ENCODE data around the gene GNPTG.
"Not testable (repeated sequence)": the region's sequence is repeated elsewhere in the genome, so short reads cannot be mapped to it uniquely, and the experiment has no call there.

Gene GNPTG

DNA sequence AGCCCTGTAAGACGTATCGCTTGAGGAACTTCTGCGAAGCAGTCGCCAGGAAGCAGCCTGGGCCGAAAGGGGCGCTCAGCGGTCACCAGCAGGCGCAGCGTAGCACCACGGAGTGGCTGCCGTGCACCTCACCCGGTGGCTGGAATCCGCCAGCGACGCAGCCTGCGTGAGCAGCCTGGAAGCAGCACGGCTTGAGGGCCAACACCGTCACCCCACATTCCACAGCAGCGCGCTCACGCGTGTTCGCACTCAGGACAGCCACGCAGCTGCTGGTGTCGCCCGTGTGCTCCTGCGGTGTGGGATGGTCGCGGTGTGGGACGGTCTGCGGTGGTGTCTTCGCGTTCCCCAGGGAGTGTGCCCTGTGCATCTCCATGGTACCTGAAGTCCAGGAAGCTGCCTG lies 32.7 kb upstream of the GNPTG start:
- DNase-seq (ENCODE audit: low spot score): no peak

DNA sequence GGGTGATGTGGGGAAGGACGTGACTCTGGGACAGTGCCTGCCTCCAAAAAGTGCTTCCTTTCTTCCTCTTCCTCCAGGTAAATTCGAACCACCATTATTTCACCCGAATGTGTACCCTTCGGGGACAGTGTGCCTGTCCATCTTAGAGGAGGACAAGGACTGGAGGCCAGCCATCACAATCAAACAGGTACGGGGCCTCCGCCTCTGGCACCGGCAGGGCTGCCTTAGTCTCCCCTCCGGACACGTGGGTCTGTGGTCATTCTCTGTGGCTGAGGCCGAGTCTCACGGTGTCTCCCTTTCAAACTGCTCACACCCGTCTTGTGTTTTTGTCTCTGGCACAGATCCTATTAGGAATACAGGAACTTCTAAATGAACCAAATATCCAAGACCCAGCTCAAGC lies 31.6 kb upstream of the GNPTG start:
- DNase-seq (ENCODE audit: low spot score): no peak

DNA sequence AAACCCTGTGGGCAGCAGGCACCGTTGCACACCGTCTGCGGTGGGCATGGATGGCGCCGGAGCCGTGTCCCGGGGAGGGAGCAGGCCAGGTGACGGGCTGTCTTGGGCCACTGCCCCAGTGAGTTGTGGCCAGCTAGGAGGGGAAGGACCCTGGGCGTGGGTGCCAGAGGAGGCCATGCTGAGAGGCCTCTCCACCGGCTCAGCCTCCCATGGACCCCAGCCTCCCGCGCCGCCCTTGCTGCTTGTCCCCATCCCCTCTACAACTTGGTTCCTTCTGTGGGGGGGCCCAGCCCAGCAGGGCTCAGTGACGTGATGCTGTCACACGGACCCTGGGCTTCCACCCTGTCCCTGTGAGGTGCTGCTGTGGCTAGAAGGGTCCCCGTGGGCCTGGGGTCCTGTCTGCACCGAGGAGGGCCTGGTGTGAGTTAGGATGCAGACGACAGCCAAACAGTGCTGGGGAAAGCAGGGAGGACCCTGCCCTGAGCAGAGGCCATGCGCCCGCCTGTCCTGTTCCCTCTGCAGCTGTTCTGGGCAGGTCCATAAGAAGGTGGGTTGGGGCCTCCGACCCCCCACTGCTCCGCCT lies 31.0 kb upstream of the GNPTG start:
- DNase-seq (ENCODE audit: low spot score): no peak

DNA sequence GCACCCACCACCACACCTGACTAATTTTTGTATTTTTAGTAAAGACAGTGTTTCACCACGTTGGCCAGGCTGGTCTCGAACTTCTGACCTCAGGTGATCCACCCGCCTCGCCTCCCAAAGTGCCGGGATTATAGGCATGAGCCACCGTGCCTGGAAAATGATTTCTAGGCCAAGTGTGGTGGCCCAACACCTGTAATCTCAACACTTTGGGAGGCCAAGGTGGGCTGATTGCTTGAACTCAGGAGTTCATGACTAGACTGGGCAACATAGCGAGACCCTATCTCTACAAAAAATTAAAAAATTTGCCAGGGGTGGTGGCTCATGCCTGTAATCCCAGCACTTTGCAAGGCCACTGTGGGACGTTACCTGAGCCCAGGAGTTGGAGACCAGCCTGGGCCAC lies 29.3 kb upstream of the GNPTG start:
- no peak for DNase-seq (ENCODE audit: low spot score)

DNA sequence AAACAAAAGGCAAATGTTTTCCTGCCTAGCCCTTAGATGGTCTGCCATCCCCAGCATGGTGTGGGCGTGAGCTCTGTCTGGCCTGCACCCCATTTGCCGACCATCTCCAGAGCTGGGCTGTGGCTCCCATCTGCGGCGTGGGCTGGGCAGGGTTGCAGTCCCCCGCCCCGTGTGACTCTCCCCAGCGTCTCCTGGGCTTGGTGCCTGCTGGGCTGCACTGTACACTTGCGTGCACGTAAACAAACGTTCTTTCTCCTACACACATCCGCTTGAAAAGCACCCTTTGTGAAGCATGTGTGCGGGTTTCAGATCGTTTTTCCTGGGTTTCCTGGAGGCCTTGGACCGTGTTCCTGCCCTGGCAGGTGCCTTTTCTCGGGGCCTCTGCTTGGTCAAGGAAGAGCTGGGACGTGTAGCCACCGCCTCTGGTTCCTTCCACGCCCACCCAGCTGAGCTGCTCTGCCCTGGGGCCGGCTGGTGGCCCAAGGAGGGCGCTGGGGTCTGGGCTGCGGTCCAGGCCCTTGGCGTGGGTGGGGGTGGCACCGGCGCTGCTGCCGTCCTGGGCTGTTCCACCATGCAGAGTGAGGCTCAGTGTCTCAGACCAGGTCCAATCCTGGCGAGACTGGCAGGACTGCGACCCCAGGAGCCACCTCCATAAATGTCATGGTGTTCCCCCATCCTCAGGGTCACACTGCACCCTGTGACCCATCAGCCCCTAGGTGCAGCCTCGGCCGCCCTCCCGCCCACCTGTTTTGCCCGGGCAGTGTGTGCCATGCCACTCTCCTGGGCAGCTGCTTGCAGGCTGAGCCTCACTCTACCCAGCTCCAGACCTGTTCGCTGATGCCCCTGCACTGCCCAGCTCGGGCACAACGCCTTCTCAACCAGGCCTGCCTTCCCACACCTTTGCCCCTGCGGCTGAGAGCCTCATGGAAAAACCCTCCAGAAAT lies 28.2 kb upstream of the GNPTG start:
- DNase-seq (ENCODE audit: low spot score): no peak

DNA sequence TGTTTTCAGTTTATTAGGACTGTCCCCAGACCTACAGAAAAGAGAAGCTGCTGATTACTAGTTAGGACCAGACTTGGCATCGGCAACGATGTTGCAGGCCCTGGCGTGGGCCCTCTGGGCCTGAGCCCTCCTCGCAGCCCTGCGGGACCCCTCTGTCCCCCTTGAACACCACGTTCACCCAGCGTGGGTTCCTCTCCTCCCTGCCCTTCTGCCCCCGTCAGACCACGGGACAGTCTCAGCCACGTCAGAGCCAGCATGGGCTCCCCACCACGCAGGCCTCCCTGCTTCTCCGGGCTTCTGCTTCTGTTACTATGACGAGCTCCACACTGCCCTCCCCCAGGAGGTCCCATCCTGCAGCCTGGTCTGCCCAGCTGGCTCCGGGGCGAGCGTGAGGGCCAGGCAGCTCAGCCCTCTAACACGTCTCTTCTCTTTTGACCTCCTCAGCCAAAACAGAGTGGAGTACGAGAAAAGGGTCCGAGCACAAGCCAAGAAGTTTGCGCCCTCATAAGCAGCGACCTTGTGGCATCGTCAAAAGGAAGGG lies 27.4 kb upstream of the GNPTG start:
- DNase-seq (ENCODE audit: low spot score): no peak

DNA sequence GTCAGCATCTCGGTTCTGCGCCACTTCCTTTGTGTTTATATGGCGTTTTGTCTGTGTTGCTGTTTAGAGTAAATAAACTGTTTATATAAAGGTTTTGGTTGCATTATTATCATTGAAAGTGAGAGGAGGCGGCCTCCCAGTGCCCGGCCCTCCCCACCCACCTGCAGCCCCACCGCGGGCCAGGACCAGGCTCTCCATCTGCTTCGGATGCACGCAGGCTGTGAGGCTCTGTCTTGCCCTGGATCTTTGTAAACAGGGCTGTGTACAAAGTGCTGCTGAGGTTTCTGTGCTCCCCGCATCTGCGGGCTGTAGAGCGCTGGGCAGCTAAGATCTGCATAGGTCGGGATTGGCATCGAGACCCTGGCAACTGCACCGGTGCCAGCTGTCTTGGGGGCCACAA lies 26.5 kb upstream of the GNPTG start:
- no peak for DNase-seq (ENCODE audit: low spot score)

DNA sequence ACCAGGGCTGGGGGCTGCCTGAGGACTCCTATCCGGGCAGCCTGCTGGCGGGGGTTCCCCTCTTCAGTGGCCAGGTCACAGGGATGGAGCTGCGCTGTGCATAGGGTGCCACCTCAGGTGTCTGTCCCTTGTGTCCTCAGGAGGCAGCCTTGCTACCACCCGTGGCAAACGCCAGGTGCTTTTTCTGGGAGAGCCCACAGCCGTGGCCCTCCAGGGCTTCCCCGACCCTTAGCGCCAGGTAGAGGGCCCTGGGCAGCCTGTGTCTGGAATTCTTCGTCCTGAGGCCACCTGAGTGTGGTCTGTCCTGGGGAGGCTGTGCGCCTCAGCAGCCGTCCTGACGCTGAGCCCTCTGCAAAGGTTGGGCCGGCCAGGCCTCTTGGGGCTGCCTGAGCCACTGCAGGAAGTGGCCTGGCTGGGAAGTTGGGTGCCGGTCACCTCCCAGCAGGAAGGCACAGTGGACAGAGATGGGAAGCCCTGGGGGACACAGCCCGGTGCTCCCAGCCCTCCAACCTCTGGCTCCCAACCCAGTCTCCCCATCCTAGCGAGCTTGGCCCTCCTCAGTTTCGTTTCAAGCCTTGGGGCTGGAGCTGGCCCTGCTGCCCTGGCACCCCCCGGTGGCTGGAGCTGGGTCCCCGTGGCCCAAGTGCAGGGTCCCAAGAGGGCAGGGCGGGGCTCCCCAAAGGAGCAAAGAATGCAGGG lies 25.9 kb upstream of the GNPTG start:
- no peak for DNase-seq (ENCODE audit: low spot score)

DNA sequence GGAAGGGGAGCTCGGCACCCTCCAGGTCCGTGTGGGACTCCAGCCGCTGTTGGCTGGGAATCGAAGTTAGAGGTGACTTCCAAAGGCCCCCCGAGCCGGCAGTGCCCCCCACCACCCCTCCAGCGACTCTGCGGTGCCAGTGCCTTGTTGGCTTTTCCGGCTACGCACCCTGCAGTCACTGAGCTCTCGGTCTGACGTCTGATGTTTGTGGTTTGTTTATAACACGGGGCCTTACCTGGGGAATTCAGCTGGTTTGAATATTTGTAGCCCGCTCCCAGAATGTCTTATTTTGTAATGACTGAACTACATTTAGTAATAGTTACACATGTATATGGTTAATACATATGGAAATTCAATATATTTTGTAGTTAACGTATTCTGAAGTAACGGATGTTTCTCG lies 25.3 kb upstream of the GNPTG start:
- DNase-seq (ENCODE audit: low spot score): no peak

DNA sequence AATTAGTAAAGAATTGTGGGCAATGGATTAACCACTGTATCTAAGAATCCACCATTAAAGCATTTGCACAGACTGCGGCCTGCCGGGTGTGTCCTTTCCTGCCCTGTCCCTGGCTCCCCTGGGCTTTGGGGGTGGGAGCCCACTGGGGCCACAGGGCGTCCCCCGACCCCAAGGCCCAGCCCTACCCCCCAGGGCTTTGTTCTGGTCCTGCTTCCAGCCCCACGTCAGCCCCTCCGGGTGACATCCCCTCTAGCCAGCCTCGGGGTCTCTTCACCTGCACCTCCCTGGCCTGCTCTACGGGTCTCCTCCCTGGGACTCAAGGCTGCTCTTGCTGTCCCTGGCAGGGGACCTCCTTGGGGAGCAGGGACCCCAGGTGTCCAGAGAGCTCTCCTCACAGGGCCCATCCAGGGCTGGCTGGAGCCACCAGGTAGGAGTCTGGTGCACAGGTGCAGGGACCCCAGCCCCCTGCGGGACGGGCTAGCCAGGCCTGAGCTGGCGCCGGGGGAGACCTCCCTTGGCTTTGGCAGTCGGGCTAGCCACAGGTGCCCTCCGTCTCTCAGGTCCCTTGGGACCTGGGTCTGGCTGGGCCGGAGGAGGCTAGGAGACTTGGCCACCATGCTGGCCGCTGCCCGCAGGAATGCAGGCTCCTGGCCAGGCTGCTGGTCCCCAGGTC lies 24.6 kb upstream of the GNPTG start:
- DNase-seq (ENCODE audit: low spot score): no peak

DNA sequence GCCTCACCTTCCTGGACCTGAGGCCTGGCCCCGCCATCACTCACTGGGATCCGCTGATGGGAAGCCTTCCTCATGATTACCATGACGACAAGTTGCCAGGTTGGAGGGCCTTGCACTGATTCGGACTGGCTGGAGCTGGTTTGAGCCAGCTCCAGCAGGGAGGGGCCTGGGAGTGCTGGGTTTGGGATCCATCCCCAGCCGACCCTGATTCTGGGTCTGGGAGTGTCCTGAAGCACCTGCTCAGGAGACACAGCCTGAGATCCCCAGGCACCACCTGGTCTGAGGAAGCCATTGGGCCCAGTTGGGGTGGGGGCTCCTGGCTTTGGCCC lies 24.1 kb upstream of the GNPTG start:
- no peak for DNase-seq (ENCODE audit: low spot score)

DNA sequence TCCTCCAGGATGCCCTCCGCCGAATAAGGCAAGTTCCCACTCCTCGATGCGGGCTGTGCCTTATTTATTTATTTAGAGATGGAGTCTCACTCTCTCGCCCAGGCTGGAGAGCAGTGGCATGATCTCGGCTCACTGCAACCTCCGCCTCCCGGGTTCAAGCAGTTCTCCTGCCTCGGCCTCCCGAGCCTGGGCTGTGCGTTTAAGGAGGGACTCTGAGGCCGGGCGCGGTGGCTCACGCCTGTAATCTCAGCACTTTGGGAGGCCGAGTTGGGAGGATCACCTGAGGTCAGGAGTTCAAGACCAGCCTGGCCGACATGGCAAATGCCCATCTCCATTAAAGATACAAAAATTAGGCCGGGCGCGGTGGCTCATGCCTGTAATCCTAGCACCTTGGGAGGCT lies 23.6 kb upstream of the GNPTG start:
- not testable (repeated sequence) for DNase-seq (ENCODE audit: low spot score)

DNA sequence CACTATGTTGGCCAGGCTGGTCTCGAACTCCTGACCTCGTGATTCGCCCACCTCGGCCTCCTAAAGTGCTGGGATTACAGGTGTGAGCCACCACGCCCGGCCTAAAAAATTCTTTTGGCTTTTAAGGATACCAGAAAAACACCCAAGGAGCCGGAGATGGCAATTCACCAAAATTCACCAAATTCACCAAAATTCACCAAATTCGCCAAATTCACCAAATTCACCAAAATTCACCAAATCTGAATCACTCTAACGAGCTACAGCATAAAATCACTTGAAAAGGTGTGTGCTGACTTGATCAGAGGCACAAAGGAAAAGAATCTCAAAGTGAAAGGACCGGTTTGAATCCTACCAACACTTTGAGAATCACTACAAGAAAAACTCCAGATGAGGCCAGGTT lies 22.8 kb upstream of the GNPTG start:
- DNase-seq (ENCODE audit: low spot score): not testable (repeated sequence)

DNA sequence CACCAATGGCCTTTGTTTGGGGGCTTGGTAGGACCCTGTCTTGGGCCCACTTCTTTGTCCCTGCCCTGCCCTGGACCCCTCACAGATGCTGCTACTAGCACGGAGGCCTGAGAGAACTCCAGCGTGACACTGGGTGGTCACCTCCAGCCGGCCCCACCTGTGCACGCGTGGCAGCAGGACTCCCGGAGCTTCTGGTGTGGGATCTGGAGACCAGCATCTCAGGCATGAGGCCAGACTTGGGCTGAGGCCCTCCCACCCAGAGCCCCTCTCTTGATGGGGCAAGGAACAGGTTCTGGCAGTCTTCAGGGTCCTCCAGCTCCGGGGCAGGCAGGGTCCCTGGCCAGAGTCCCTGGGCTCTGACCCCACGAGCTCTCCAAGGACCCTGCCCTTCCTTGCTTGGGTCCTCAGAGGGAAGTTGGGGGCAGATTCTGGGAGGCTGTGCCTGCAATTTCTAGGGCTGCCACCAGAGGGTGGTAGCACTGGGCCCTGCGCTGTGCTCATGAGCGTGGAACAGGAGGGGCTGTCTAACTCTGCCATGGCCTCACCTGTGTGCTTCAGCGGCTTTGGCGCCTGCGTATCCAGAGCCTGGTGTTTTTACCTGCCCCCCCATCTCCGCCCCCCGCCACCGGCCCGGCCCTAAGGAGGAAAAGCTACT lies 21.3 kb upstream of the GNPTG start:
- no peak for DNase-seq (ENCODE audit: low spot score)

DNA sequence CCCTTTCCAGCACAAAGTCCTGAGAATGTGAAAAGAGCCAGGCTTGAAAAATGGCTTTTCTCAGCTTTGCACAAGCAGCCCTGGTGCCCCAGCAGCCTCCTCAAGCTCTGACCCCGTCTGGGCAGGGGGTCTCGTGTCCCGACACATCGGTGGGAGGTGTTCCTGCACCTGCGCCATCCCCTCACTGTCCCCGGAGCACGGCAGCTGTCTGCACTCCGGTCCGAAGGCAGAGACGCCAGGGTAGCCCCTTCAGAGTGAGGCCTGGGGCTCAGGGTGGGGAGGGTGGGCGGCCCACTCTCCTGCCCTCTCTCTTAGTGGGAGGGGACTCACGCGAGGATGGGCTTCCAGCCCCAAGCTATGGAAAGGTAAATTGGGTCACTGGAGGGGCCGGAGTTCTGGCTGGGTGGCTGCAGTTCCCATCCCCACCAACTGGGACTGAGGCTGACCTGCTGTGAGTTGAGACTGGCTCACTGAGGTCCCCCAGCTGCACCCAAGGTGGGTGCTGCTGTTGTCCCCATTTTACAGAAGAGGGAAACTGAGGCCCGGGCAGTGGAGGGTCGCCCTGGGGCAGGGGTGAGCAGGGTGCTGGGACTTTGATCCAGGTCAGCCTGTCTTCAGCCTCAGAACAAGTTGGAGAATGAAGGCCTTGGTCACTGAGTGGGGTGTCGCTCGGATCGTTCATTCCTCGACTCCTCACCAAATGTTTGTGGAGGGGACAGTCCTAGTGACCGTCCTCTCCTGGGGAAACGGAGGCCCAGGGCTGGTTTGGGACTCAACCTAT lies 20.6 kb upstream of the GNPTG start:
- DNase-seq (ENCODE audit: low spot score): no peak

DNA sequence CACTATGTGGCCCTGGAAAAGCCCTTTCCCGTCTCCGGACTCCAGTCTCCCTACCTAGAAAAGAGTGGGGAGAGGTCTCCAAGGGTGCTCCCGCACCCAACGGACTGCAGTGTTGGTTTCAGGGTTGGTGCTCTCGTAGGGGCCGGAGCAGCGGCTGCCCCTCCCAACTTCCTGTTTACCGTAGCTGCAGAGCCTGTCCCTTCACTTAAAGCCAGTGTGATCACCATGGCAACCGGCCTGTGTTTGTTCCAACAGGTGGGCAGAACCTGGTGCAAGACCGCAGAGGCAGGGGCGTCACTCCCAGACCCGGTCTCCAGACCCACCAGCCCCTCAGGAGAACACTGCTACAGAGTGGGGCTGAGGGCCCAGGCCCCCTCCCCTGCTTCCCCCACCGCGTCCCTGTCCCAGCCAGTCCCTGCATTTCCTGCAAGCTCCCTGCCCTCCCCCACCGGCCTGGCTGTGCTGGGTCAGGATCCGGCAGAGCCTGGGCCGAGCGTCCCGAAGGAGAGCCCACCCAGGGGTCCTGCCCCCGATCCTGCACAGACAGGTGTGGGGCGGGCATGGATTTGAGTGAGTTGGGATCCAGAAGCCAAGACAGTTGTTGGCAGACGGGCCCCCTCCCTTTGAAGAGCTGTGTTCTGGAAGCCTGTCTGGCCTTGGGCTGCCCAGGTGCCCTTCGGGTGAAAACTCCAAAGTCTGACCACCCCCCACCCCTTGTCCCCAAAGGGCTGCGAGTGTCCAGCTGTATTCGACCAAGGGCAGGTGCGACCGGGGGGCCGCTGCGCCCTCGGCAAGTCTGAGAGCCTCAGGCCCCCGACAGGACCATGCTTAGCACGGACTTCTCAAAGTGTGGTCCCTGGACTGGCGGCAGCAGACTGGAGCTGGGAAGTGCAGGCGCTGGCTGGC lies 19.8 kb upstream of the GNPTG start:
- peak; percentile 47 for DNase-seq (ENCODE audit: low spot score)

DNA sequence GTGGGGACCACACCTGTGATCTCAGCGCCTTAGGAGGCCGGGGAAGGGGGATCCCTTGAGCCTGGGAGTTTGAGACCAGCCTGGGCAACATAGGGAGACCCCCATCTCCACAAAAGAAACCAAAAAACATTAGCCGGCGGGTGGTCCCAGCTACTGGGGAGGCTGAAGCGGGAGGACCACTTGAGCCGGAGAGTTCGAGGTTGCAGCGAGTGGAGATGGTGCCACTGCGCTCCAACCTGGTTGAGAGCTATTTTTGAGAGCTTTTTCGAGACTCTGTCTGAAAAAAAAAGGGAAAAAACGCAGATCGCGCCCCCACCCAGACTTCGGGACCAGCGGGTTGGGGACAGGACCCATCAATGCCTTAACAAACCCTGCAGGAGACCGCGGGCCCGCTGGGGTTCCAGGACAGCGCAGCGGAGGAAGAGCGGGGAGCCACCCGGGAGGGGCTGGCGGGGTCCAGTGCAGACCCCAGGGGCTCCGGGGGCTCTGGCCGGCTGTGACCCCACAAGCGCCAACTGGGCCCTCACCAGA lies 19.0 kb upstream of the GNPTG start:
- DNase-seq (ENCODE audit: low spot score): no peak

DNA sequence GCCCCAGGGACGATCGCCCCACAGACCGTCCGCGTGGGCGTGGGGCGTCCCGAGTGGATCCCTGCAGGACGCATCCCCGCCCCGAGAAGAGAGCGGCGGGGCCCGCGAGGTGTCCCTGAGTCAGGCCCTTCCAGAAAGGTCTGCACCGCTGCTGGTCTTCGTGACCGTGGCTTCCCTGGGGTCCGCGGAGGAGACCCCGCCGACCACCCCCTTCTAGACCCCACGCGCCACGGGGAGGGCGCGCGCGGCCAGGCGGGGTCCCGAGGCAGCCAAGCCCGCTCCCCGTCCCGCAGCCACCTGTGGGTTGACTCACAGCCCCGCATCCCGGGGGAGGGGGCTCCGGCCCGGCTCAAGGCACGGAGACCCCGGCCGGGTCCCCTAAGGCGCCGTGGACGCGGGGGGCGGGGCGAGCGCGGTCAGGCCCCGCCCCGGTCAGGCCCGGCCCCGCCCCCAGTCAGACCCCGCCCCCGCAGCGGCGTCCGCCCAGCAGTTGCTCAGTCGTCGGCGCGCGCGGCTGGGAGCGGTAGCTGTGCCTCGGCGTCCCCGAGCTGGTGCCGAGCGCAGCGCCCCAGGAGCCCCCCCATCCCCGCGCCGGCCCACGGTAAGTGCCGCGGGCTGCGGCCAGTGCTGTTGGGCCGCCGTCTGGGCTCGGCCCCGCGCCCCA lies 18.4 kb upstream of the GNPTG start, which contains the start of gene BAIAP3:
Gene BAIAP3, plus strand, starts transcription at position 497 of the 664 bp plus-strand sequence. CDS start 4,905 bp downstream, outside the sequence.
- no peak for DNase-seq (ENCODE audit: low spot score)

Data from HuH-7 (cell line).